Esophagus squamous epithelium (tissue), 5 donors: Measurements from ENCODE around the gene GLS2. TPM values are rescaled to one million over a fixed set of nuclear protein-coding genes. Genes with fewer than 3 reads are reported as not detected.
"Not testable (repeated sequence)": the region's sequence is repeated elsewhere in the genome, so short reads cannot be mapped to it uniquely, and the experiment has no call there.

Experiments
- DNase-seq: peaks from one replicate; lab custom pipeline; 2025; lab: John Stamatoyannopoulos, UW
- H3K27ac ChIP-seq, 4 donors: fragments of 200-600 bp; sonication (generic); one replicate each; pipeline ENCODE4 v1.5.1; 2016 to 2019; ENCODE audit warnings: mild to moderate bottlenecking in 1 of 4
- H3K27me3 ChIP-seq, 4 donors: fragments of 200-600 bp; sonication (generic); 1 replicate in 3 of 4; 2 replicates in 1 of 4; pipeline versions ENCODE4 v1.5.1 to v1.6.0; 2017 to 2021; ENCODE audit warnings: antibody characterized with exemption in 1 of 4
- H3K36me3 ChIP-seq, 3 donors: fragments of 200-600 bp; sonication (generic); one replicate each; pipeline ENCODE4 v1.5.1; 2016 to 2019
- H3K4me1 ChIP-seq, 3 donors: fragments of 200-600 bp; sonication (generic); one replicate each; pipeline ENCODE4 v1.5.1; 2017 to 2019
- H3K4me3 ChIP-seq, 4 donors: fragments of 200-600 bp; sonication (generic); 1 replicate in 3 of 4; 2 replicates in 1 of 4; pipeline ENCODE4 v1.5.1; 2016 to 2019; ENCODE audit warnings: mild to moderate bottlenecking in 2 of 4, moderate library complexity in 1 of 4
- H3K9me3 ChIP-seq, 3 donors: fragments of 200-600 bp; sonication (generic); one replicate each; pipeline ENCODE4 v1.5.1; 2016 to 2019
- POLR2A ChIP-seq, 4 donors: fragments of 450-650 bp; IDR thresholded peaks; one replicate each; pipeline ENCODE4 v1.6.1; 2017; ENCODE audit warnings: antibody characterized with exemption in 4 of 4, mild to moderate bottlenecking in 4 of 4, moderate library complexity in 3 of 4
- WGBS, 2 donors: methylation state at CpG; one replicate each; pipeline ENCODE4 v1.1.5; 2018; 5-methylcytosine and 5-hydroxymethylcytosine counted together
- intact Hi-C: fragments of 100-400 bp; cut with DNase I; formaldehyde crosslinking; loops from one replicate; pipeline ENCODE4 v1.15.0; 2022
- total RNA-seq, 4 donors: library from RNA; depleted of rRNA; stranded (reverse); fragments of >200 nt; gene quantifications; one replicate each; pipeline ENCODE4 v1.1.0, GENCODE V29; 2016
- TF ChIP-seq, protein P1 (sequence below), 6 experiments: fragments of 450-650 bp in 4 of 6; fragments of 200-600 bp in 2 of 6; sonication (generic) in 2 of 6; IDR thresholded peaks; one replicate each; pipeline ENCODE4 v1.5.1; 2016 to 2019; ENCODE audit warnings: antibody characterized with exemption in 6 of 6, mild to moderate bottlenecking in 4 of 6, moderate library complexity in 4 of 6
- donor health status: DM: yes; HTN: yes; CAD: no.

Gene GLS2
- total RNA-seq, 4 donors from 2014 or later = 4.9 to 10.5 (median 7.8) TPM

DNA sequence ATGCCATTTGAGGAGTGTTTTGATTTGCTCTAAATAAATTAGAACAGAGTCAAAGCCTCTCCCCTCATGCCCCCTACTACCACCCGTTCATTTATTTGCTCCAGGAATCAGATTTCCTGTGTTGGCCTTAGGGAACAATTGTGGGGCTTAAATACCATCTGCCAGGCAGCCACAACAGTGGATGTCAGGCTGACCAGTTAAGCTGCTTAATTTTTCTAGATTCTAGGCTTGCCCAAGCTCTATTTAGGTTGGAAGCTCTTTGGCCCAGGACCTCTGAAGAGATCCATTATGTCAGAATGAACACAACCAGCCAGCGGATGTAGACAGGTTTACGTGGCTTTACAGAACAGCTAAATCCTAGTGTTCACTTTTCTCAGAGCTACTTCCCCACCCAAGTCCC, 37.7 kb downstream of the GLS2 start:
- H3K27me3 ChIP-seq = no peaks in the 10 kb centered on the region
- TF ChIP-seq, protein P1, sequence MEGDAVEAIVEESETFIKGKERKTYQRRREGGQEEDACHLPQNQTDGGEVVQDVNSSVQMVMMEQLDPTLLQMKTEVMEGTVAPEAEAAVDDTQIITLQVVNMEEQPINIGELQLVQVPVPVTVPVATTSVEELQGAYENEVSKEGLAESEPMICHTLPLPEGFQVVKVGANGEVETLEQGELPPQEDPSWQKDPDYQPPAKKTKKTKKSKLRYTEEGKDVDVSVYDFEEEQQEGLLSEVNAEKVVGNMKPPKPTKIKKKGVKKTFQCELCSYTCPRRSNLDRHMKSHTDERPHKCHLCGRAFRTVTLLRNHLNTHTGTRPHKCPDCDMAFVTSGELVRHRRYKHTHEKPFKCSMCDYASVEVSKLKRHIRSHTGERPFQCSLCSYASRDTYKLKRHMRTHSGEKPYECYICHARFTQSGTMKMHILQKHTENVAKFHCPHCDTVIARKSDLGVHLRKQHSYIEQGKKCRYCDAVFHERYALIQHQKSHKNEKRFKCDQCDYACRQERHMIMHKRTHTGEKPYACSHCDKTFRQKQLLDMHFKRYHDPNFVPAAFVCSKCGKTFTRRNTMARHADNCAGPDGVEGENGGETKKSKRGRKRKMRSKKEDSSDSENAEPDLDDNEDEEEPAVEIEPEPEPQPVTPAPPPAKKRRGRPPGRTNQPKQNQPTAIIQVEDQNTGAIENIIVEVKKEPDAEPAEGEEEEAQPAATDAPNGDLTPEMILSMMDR (IDR thresholded peaks at IDR 0.05) = no peak
- TF ChIP-seq POLR2A (IDR thresholded peaks at IDR 0.05) = no peak
- 82 to 91% methylated on average over 3 of the region's 3 CpGs for WGBS, 2 donors
- no peak overlapping the region for H3K4me3 ChIP-seq
- intact Hi-C loops = loop anchor here (10.0 kb wide), 1 partner anchor 125 kb away; no protein-coding TSS in a partner anchor
- H3K36me3 ChIP-seq = no peaks in the 10 kb centered on the region
- peaks cover 7 to 15% (median 11%) of the 10 kb centered on the region in 3 donors for H3K4me1 ChIP-seq
- no peak for DNase-seq
- H3K27ac ChIP-seq = peak overlapping the region in 1 of 4 donors; percentile 95
- no peaks in the 10 kb centered on the region for H3K9me3 ChIP-seq

DNA sequence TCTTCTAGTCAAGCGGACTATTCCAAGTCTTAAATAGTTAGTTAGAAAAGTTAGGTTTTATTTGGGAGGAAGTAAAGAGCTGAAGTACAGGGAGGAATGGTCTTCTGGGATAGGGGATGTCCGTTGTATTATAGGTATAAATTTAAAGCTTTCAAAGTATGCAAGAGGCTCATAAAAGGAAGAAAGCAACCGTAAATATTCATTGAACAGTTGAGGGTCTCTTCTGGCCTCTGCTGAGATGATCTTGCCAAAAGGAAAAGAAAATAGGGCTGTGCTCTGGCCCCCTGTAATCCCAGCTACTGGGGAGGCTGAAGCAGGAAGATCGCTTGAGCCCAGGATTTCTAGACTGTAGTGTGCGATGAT, 38.4 kb downstream of the GLS2 start:
- H3K27ac ChIP-seq = peak overlapping the region; percentile 76 to 95 (median 90)
- TF ChIP-seq POLR2A (IDR thresholded peaks at IDR 0.05) = no peak
- TF ChIP-seq, protein P1 (IDR thresholded peaks at IDR 0.05) = no peak
- peaks cover 7 to 15% (median 11%) of the 10 kb centered on the region in 3 donors for H3K4me1 ChIP-seq
- intact Hi-C loops = no loop called here
- H3K36me3 ChIP-seq = no peaks in the 10 kb centered on the region
- 35% methylated on average over 5 of the region's 5 CpGs for WGBS, 2 donors
- H3K9me3 ChIP-seq = no peaks in the 10 kb centered on the region
- H3K4me3 ChIP-seq = peak overlapping the region; percentile 65 to 91 (median 68)
- H3K27me3 ChIP-seq = no peaks in the 10 kb centered on the region
- no peak for DNase-seq

DNA sequence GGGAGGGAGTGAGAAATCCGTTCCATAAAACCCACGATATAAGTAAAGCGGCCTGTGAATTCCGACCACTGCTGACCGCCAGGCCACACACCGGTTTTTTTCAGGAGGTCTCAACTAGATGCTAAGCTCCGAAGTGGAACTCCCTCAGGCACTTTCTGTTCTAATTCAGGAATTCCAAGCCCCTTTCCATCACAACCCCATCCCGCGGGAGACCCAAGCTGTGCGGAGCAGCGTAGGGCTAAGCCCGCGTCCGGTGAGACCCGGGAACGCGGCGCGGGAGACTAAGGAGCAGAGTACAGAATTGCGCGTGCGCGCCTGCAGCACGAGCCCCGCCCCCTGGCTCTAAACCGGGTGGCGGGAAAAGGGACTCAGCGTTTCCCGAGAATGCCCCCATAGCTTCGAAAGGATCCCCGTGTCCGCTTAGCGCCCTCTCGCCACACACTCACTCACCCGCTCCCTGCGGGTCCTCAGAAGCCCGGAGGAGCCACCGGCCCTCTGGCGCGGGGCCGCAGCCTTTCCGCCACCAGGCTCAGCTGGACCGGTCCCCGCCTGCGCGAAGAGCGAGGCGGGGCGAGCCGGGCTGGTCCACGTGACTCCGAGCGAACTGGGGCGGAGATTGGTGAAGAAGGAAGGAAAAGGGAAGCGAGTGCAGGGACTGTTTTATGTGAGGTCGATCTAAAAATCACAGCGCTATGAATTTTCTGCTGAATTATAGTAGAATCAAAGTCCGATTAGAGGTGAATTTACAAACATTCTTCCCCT, 38.9 kb downstream of the GLS2 start, which contains the start of gene TIMELESS:
Gene TIMELESS, minus strand, starts transcription at position 567 of the 762 bp plus-strand sequence. CDS start 15,256 bp downstream, outside the sequence.
- peak; percentile 27 for DNase-seq
- intact Hi-C loops = no loop called here
- no peaks in the 10 kb centered on the region for H3K9me3 ChIP-seq
- peak in 2 of 4 donors; percentile 52 to 68 for TF ChIP-seq POLR2A (IDR thresholded peaks at IDR 0.05)
- TF ChIP-seq, protein P1 (IDR thresholded peaks at IDR 0.05) = peak in 4 of 6 experiments; percentile 4 to 28 (median 16)
- peak within 1 kb of the TSS; percentile 65 to 91 (median 68) for H3K4me3 ChIP-seq
- no peaks in the 10 kb centered on the region for H3K36me3 ChIP-seq
- peaks cover 7 to 15% (median 11%) of the 10 kb centered on the region in 3 donors for H3K4me1 ChIP-seq
- peak within 1 kb of the TSS; percentile 76 to 95 (median 90) for H3K27ac ChIP-seq
- 0 to 1% methylated on average over 27 to 37 of the region's 58 CpGs for WGBS, 2 donors
- H3K27me3 ChIP-seq = no peaks in the 10 kb centered on the region

DNA sequence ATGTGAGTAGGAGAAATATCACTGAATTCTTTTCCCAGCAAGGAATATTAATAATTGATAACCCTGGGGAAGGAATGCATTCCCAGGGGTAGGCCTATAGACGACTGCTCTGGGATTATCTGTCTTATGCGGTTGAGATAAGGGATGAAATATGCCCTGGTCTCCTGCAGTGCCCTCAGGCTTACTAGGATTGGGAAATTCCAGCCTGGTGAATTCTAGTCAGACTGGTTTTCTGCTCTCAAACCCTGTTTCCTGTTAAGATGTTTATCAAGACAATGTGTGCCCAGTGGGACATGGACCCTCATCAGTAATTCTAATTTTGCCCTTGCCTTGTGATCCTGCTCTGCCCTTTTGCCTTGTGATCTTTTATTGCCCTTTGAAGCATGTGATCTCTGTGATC, 44.8 kb downstream of the GLS2 start:
- WGBS, 2 donors = 48 to 84% methylated on average over 2 of the region's 2 CpGs
- DNase-seq, H3K36me3 ChIP-seq, H3K27ac ChIP-seq, intact Hi-C loops, H3K4me3 ChIP-seq, H3K4me1 ChIP-seq, H3K27me3 ChIP-seq, H3K9me3 ChIP-seq: not testable (repeated sequence)

DNA sequence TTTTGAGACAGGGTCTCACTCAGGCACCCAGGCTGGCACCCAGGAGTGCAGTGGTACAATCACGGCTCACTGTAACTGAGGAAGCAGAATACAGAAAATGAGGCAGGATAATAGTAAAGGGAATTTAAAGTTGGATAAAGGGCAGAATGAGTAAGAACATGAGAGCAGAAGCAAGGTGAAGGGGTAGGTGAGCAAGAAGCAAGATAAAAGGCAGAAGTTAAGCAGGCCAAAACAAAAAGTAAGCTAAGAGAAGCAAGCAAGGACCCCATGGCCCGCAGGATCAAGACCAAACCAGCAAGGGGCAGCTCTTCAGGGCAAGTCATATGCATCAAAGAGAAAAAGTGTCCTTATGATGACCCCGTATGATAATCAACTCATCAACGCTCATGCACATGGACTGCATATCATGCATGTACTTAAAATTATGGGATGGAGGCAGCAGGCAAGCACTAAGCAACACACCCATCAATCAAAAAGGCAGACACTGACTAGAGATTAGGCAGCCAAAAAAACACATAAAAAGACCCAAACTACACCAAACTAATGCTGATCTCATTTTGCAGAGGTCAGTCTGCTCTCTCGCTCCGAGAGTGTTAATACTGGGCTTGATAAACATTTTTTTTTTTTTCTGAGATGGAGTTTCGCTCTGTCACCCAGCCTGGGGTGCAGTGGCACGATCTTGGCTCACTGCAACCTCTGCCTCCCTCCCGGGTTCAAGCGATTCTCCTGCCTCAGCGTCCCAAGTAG, 50.4 kb downstream of the GLS2 start:
- H3K27ac ChIP-seq = no peak overlapping the region
- no peak overlapping the region for H3K4me3 ChIP-seq
- no peaks in the 10 kb centered on the region for H3K27me3 ChIP-seq
- H3K36me3 ChIP-seq = peaks cover 0 to 11% (median 6%) of the 10 kb centered on the region in 3 donors
- intact Hi-C loops = no loop called here
- H3K9me3 ChIP-seq = no peaks in the 10 kb centered on the region
- no peak for TF ChIP-seq POLR2A (IDR thresholded peaks at IDR 0.05)
- TF ChIP-seq, protein P1 (IDR thresholded peaks at IDR 0.05) = no peak
- no peak for DNase-seq
- WGBS, 2 donors = 83 to 86% methylated on average over 11 of the region's 11 CpGs
- no peaks in the 10 kb centered on the region for H3K4me1 ChIP-seq
